HL-60 (cell line): ENCODE data around the gene ZNF417.

Experiments
- CTCF ChIP-seq: IDR thresholded peaks from one replicate; pipeline ENCODE4 v1.5.1; 2011; ENCODE audit warnings: low read length, control low read depth, inconsistent platforms; ENCODE audit not compliant: insufficient read depth
- GABPA ChIP-seq: IDR thresholded peaks from 2 replicates; pipeline ENCODE4 v1.6.1; 2012; ENCODE audit warnings: low read depth
- POLR2AphosphoS5 ChIP-seq: IDR thresholded peaks from 2 replicates; pipeline ENCODE4 v1.6.1; 2012; ENCODE audit warnings: low read depth
- REST ChIP-seq: IDR thresholded peaks from 2 replicates; pipeline ENCODE4 v1.6.1; 2012; ENCODE audit warnings: low read depth; ENCODE audit not compliant: insufficient replicate concordance

- TF ChIP-seq CTCF = no peak
- no peak for TF ChIP-seq GABPA
- peak; percentile 52; the same call in 1 of the 2 replicates for TF ChIP-seq POLR2AphosphoS5
- no peak for TF ChIP-seq REST
Observed at GRCh38 chr19:57867868-57868492, 48.4 kb downstream of the ZNF417 start.
